ENCODE measurements around the gene NCCRP1.

DNA sequence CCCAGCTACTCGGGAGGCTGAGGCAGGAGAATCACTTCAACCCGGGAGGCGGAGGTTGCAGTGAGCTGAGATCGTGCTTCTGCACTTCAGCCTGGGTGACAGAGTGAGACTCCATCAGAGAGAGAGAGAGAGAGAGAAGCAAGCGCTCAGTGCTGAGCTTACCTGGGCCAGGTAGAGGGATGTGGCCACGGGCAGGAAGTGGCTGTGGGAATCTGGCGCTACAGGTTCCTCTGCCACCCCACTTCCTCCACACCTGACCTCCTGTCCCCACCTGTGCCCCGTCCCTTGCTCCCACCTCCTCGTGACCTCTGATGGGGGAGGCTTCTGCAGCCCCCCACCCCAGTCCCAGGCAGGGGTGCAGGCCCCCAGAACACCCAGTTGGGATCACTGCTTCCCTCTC, 1.0 kb upstream of the NCCRP1 start:
- TF ChIP-seq EZH2 (IDR thresholded peaks at IDR 0.05; ENCODE audit: borderline replicate concordance, low read length), result no peak
- TF ChIP-seq, protein P1, sequence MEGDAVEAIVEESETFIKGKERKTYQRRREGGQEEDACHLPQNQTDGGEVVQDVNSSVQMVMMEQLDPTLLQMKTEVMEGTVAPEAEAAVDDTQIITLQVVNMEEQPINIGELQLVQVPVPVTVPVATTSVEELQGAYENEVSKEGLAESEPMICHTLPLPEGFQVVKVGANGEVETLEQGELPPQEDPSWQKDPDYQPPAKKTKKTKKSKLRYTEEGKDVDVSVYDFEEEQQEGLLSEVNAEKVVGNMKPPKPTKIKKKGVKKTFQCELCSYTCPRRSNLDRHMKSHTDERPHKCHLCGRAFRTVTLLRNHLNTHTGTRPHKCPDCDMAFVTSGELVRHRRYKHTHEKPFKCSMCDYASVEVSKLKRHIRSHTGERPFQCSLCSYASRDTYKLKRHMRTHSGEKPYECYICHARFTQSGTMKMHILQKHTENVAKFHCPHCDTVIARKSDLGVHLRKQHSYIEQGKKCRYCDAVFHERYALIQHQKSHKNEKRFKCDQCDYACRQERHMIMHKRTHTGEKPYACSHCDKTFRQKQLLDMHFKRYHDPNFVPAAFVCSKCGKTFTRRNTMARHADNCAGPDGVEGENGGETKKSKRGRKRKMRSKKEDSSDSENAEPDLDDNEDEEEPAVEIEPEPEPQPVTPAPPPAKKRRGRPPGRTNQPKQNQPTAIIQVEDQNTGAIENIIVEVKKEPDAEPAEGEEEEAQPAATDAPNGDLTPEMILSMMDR (conservative IDR thresholded peaks at IDR 0.05 in 1 of 2, IDR thresholded peaks at IDR 0.05 in 1 of 2; ENCODE audit: extremely low read depth in 1 of 2, insufficient read depth in 1 of 2, low read depth in 1 of 2, low read length in 2 of 2), result no peak
